SK-N-SH (cell line): Measurements from ENCODE around the gene MEOX1. TPM values are rescaled to one million over a fixed set of nuclear protein-coding genes. Genes with fewer than 3 reads are reported as not detected.

Source experiments
- CTCF ChIA-PET: fragments of 300-600, 350-600 bp; formaldehyde crosslinking; extraction: SDS; loops from one replicate; lab custom pipeline; 2021; lab: Yijun Ruan, JAX
- POLR2A ChIA-PET: fragments of 350-600 bp; sonication (Branson Sonifier 250); formaldehyde crosslinking; extraction: SDS; loops from one replicate; lab custom pipeline; 2020; ENCODE audit warnings: antibody characterized with exemption, inconsistent platforms; lab: Yijun Ruan, JAX
- DNase-seq: peaks from one replicate; pipeline ENCODE4 v3.0.0; 2012
- H2AFZ ChIP-seq: fragments of 200-600 bp; sonication (generic); 2 replicates; pipeline ENCODE4 v1.8.1; 2016; ENCODE audit warnings: antibody characterized with exemption, mild to moderate bottlenecking, low read depth
- H3F3A ChIP-seq: fragments of 200-600 bp; sonication (generic); replicated peaks from 2 replicates; pipeline ENCODE3; 2016; ENCODE audit warnings: antibody characterized with exemption, mild to moderate bottlenecking; ENCODE audit not compliant: insufficient read depth
- H3K27ac ChIP-seq, 2 experiments: fragments of 200-500 bp in 1 of 2; fragments of 200-600 bp in 1 of 2; sonication (Bioruptor generic) in 1 of 2; sonication (generic), shearing (Covaris generic) in 1 of 2; 2 replicates each; pipeline versions ENCODE4 v1.5.1 to v1.6.1; 2014 to 2016; ENCODE audit warnings: low read depth in 2 of 2, inconsistent platforms in 1 of 2, low read length in 1 of 2, mild to moderate bottlenecking in 1 of 2, mixed read lengths in 1 of 2
- H3K27me3 ChIP-seq: fragments of 200-600 bp; sonication (generic), shearing (Covaris generic); 2 replicates; pipeline ENCODE4 v1.6.1; 2016; ENCODE audit warnings: mixed run types; ENCODE audit not compliant: insufficient read depth
- H3K36me3 ChIP-seq, 2 experiments: fragments of 200-500 bp in 1 of 2; fragments of 200-600 bp in 1 of 2; sonication (Bioruptor generic) in 1 of 2; sonication (generic) in 1 of 2; replicated peaks in 1 of 2; 2 replicates each; pipeline versions ENCODE3 to v1.5.1; 2014 to 2016; ENCODE audit warnings: low read length in 1 of 2, mild to moderate bottlenecking in 1 of 2; ENCODE audit not compliant: insufficient read depth in 2 of 2, control insufficient read depth in 1 of 2
- H3K4me1 ChIP-seq, 2 experiments: fragments of 200-500 bp in 1 of 2; fragments of 200-600 bp in 1 of 2; sonication (Bioruptor generic) in 1 of 2; sonication (generic), shearing (Covaris generic) in 1 of 2; 2 replicates each; pipeline versions ENCODE4 v1.5.1 to v1.6.1; 2014 to 2016; ENCODE audit warnings: low read depth in 1 of 2, low read length in 1 of 2, mixed run types in 1 of 2; ENCODE audit not compliant: insufficient read depth in 2 of 2, control insufficient read depth in 1 of 2
- H3K4me2 ChIP-seq: fragments of 200-600 bp; sonication (generic), shearing (Covaris generic); 2 replicates; pipeline ENCODE4 v1.6.1; 2017; ENCODE audit warnings: mixed run types
- H3K4me3 ChIP-seq, 2 experiments: fragments of 200-500 bp in 1 of 2; fragments of 200-600 bp in 1 of 2; sonication (Bioruptor generic) in 1 of 2; sonication (generic), shearing (Covaris generic) in 1 of 2; 2 replicates each; pipeline versions ENCODE4 v1.5.1 to v1.8.1; 2014 to 2016; ENCODE audit warnings: low read depth in 2 of 2, inconsistent platforms in 1 of 2, low read length in 1 of 2, mild to moderate bottlenecking in 1 of 2, mixed read lengths in 1 of 2, moderate library complexity in 1 of 2
- H3K79me2 ChIP-seq: fragments of 200-600 bp; sonication (generic); 2 replicates; pipeline ENCODE4 v1.8.1; 2017; ENCODE audit warnings: mild to moderate bottlenecking; ENCODE audit not compliant: insufficient read depth
- H3K9ac ChIP-seq: fragments of 200-600 bp; sonication (generic); 2 replicates; pipeline ENCODE4 v1.6.1; 2017; ENCODE audit warnings: mixed run types
- H3K9me2 ChIP-seq: fragments of 200-600 bp; sonication (generic); 2 replicates; pipeline ENCODE4 v1.6.1; 2017; ENCODE audit warnings: mixed run types
- H3K9me3 ChIP-seq: fragments of 200-600 bp; sonication (generic); 2 replicates; pipeline ENCODE4 v1.6.1; 2017; ENCODE audit warnings: mixed run types, mild to moderate bottlenecking, moderate library complexity
- H4K20me1 ChIP-seq: fragments of 200-600 bp; sonication (generic); 2 replicates; pipeline ENCODE4 v1.6.1; 2017; ENCODE audit warnings: mild to moderate bottlenecking, mixed run types; ENCODE audit not compliant: insufficient read depth
- ELF1 ChIP-seq: IDR thresholded peaks from 2 replicates; pipeline ENCODE4 v1.4.0; 2012
- EZH2phosphoT487 ChIP-seq: fragments of 200-600 bp; sonication (generic); IDR thresholded peaks from 2 replicates; pipeline ENCODE4 v1.6.1; 2017; ENCODE audit warnings: low read depth, mixed run types, mild to moderate bottlenecking, antibody characterized with exemption, moderate library complexity, borderline replicate concordance
- GABPA ChIP-seq: IDR thresholded peaks from 2 replicates; pipeline ENCODE4 v1.4.0; 2012; ENCODE audit warnings: low read depth, mild to moderate bottlenecking
- GATA2 ChIP-seq: sonication (generic); formaldehyde crosslinking; IDR thresholded peaks from 2 replicates; pipeline ENCODE4 v1.5.0; 2020; ENCODE audit warnings: mild to moderate bottlenecking, missing genetic modification reagents
- MAX ChIP-seq: IDR thresholded peaks from 2 replicates; pipeline ENCODE4 v1.4.0; 2012; ENCODE audit warnings: low read depth
- MEF2A ChIP-seq: IDR thresholded peaks from 2 replicates; pipeline ENCODE4 v1.4.0; 2012; ENCODE audit warnings: low read depth, borderline replicate concordance
- RAD21 ChIP-seq: IDR thresholded peaks from 2 replicates; pipeline ENCODE4 v1.6.1; 2012; ENCODE audit warnings: mild to moderate bottlenecking, low read length
- RFX5 ChIP-seq: IDR thresholded peaks from 2 replicates; pipeline ENCODE4 v1.6.1; 2012; ENCODE audit warnings: mild to moderate bottlenecking, improper control_type of control experiment, low read length
- SMC3 ChIP-seq: IDR thresholded peaks from 2 replicates; pipeline ENCODE4 v1.6.1; 2012; ENCODE audit warnings: low read depth, low read length, improper control_type of control experiment
- TCF12 ChIP-seq: IDR thresholded peaks from 2 replicates; pipeline ENCODE4 v1.4.0; 2012
- ZBTB33 ChIP-seq: IDR thresholded peaks from 2 replicates; pipeline ENCODE4 v1.4.0; 2012; ENCODE audit warnings: low read depth, borderline replicate concordance
- WGBS: methylation state at CpG from one replicate; pipeline ENCODE4 v1.1.6; 2017; ENCODE audit warnings: low lambda C conversion rate; 5-methylcytosine and 5-hydroxymethylcytosine counted together
- polyA plus RNA-seq, 3 experiments: library from polyadenylated mRNA; depleted of rRNA; stranded (reverse); fragments of >200 nt; gene quantifications; 2 replicates each; pipeline ENCODE4 v1.2.3, GENCODE V29; 2012
- TF ChIP-seq, protein P1 (sequence below): IDR thresholded peaks from 2 replicates; pipeline ENCODE4; 2012
- TF ChIP-seq, protein P2 (sequence below): IDR thresholded peaks from 2 replicates; pipeline ENCODE4 v1.4.0; 2012; ENCODE audit warnings: low read depth, borderline replicate concordance

Gene MEOX1
- 0.05 TPM in 1 of 2 replicates, not detected in the other for polyA plus RNA-seq (2012; rRNA removed)
- polyA plus RNA-seq (2012; cell fraction: cytosol; rRNA removed): 0.03 and 0.04 TPM in 2 replicates
- polyA plus RNA-seq (2012; cell fraction: nucleus; rRNA removed): 0.02 TPM in 1 of 2 replicates, not detected in the other

- H3K9ac ChIP-seq: no peak within 1 kb of the TSS
- H3K4me1 ChIP-seq: no peaks in the 10 kb centered on the region
- 47% methylated on average over 8 of the region's 8 CpGs for WGBS
- H3K9me2 ChIP-seq: no peaks in the 10 kb centered on the region
- no peak for DNase-seq
- no peaks in the 10 kb centered on the region for H3K36me3 ChIP-seq
- CTCF ChIA-PET: interaction anchor here (0.8 to 4.3 kb wide), 2 partner anchors 12 to 99 kb away, joined by 3 to 20 read pairs; no protein-coding TSS in a partner anchor
- no peaks in the 10 kb centered on the region for H3F3A ChIP-seq
- H3K27me3 ChIP-seq: no peaks in the 10 kb centered on the region
- no peaks in the 10 kb centered on the region for H3K79me2 ChIP-seq
- peak within 1 kb of the TSS; percentile 83; the same call in 1 of the 2 replicates for H2AFZ ChIP-seq
- no peak within 1 kb of the TSS for H3K4me3 ChIP-seq
- no peaks in the 10 kb centered on the region for H3K9me3 ChIP-seq
- no peaks in the 10 kb centered on the region for H4K20me1 ChIP-seq
- no peak within 1 kb of the TSS for H3K27ac ChIP-seq
- POLR2A ChIA-PET: no interaction called here
- no peak for TF ChIP-seq RFX5
- TF ChIP-seq RAD21: no peak
- no peak for TF ChIP-seq GABPA
- TF ChIP-seq, protein P1, sequence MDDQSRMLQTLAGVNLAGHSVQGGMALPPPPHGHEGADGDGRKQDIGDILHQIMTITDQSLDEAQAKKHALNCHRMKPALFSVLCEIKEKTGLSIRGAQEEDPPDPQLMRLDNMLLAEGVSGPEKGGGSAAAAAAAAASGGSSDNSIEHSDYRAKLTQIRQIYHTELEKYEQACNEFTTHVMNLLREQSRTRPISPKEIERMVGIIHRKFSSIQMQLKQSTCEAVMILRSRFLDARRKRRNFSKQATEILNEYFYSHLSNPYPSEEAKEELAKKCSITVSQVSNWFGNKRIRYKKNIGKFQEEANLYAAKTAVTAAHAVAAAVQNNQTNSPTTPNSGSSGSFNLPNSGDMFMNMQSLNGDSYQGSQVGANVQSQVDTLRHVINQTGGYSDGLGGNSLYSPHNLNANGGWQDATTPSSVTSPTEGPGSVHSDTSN: peak; percentile 71
- no peak for TF ChIP-seq TCF12
- TF ChIP-seq ELF1: no peak
- H3K4me2 ChIP-seq: no peak within 1 kb of the TSS
Measured at GRCh38 chr17:43661699-43662412, at the start of gene MEOX1. Gene MEOX1 (minus strand): TSS chr17:43661922. CDS start chr17:43661534, 388 bp downstream.

DNA sequence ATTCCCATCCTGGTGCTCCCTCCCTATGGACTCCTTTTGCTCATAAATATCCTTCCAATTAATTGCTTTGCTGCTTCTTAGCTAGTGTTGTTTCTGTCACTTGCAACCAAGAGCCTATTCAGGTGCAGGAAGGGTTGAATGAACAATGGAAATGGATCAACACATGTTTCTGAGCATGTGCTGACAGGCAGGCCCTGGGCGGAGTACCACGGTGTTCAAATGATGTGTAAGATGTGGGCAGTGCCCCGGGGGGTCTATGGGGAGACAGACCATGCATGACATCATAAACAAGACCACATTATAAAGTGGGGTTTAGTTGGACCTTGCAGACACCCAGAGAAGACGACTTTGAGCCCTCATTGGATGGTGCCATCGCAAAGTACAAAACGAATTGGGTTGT, 48.4 kb upstream of the MEOX1 start:
- Histone ChIP-seq H3K4me1 (peaks cover 0 to 2% of the 10 kb centered on the region in 2 experiments; a peak in 1 of 4 replicates), H3K27me3 (no peaks in the 10 kb centered on the region), H3K27ac (no peak overlapping the region), H3K79me2 (no peaks in the 10 kb centered on the region), H3K36me3 (no peaks in the 10 kb centered on the region), H2AFZ (no peak overlapping the region), H4K20me1 (no peaks in the 10 kb centered on the region), H3K9me3 (no peaks in the 10 kb centered on the region), H3K9ac (no peak overlapping the region), H3K4me2 (no peak overlapping the region), H3K9me2 (no peaks in the 10 kb centered on the region), H3F3A (peaks cover under 1% of the 10 kb centered on the region), H3K4me3 (no peak overlapping the region)
- 73% methylated on average over 6 of the region's 6 CpGs for WGBS
- CTCF ChIA-PET: interaction anchor here (11.8 kb wide), 1 partner anchor 15 kb away, joined by 123 read pairs; no protein-coding TSS in a partner anchor
- TF ChIP-seq ELF1 (no peak), RAD21 (no peak), SMC3 (no peak), RFX5 (no peak), ZBTB33 (no peak), MAX (no peak), GATA2 (CRISPR knock-in tag) (no peak), EZH2phosphoT487 (no peak), MEF2A (no peak)
- TF ChIP-seq, protein P2, sequence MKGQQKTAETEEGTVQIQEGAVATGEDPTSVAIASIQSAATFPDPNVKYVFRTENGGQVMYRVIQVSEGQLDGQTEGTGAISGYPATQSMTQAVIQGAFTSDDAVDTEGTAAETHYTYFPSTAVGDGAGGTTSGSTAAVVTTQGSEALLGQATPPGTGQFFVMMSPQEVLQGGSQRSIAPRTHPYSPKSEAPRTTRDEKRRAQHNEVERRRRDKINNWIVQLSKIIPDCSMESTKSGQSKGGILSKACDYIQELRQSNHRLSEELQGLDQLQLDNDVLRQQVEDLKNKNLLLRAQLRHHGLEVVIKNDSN: no peak
- POLR2A ChIA-PET: no interaction called here
- DNase-seq: no peak
